Endothelial cell of umbilical vein (primary cell): ENCODE results near the gene HUNK. TPM values are rescaled to one million over a fixed set of nuclear protein-coding genes. Genes with fewer than 3 reads are reported as not detected.

Experiments
- BruUV-seq: library from RNA; stranded (reverse); fragments of 400-500 nt; replicated peaks from 2 replicates; lab custom pipeline; 2021; lab: Mats Ljungman, UMichigan
- CTCF ChIA-PET: fragments of 300-600, 350-600 bp; sonication (Branson Sonifier 250); formaldehyde crosslinking; loops from one replicate; lab custom pipeline; 2021; ENCODE audit warnings: antibody characterized with exemption, inconsistent platforms; lab: Charles Lee
- POLR2A ChIA-PET: fragments of 300-600, 350-600 bp; sonication (Branson Sonifier 250); formaldehyde crosslinking; loops from one replicate; lab custom pipeline; 2021; ENCODE audit warnings: antibody characterized with exemption, inconsistent platforms; lab: Charles Lee
- DNase-seq: peaks from one replicate; pipeline ENCODE4 v3.0.0-alpha.2; 2011; ENCODE audit warnings: low read depth, low spot score
- FAIRE-seq: peaks from 2 replicates; lab custom pipeline; 2011; peaks lifted over from hg19 to GRCh38; lab: Jason Lieb, UNC
- H2AFZ ChIP-seq: 2 replicates; pipeline ENCODE4 v1.6.0; 2012; ENCODE audit warnings: low read depth, low read length, control low read depth, inconsistent platforms
- H3K27ac ChIP-seq: 2 replicates; pipeline ENCODE4 v1.5.1; 2011; ENCODE audit warnings: low read depth, mild to moderate bottlenecking, control low read depth, low read length, moderate library complexity; ENCODE audit not compliant: insufficient read depth
- H3K27me3 ChIP-seq, 2 experiments: 2 replicates each; pipeline versions ENCODE4 v1.6.0 to v1.6.1; 2011; ENCODE audit warnings: low read length in 2 of 2, mixed read lengths in 1 of 2; ENCODE audit not compliant: control insufficient read depth in 2 of 2, insufficient read depth in 2 of 2
- H3K36me3 ChIP-seq, 2 experiments: 2 replicates in 1 of 2; 3 replicates in 1 of 2; pipeline ENCODE4 v1.5.1; 2011; ENCODE audit warnings: low read length in 2 of 2, mild to moderate bottlenecking in 1 of 2, moderate library complexity in 1 of 2; ENCODE audit not compliant: control insufficient read depth in 2 of 2, insufficient read depth in 2 of 2; ENCODE audit errors: extremely low read depth in 1 of 2
- H3K4me1 ChIP-seq: 3 replicates; pipeline ENCODE4 v1.5.1; 2011; ENCODE audit warnings: mild to moderate bottlenecking, low read length; ENCODE audit not compliant: control insufficient read depth, insufficient read depth; ENCODE audit errors: extremely low read depth
- H3K4me2 ChIP-seq: 2 replicates; pipeline ENCODE4 v1.6.1; 2011; ENCODE audit warnings: low read length, control low read depth, mixed read lengths; ENCODE audit not compliant: insufficient read depth
- H3K4me3 ChIP-seq, 3 experiments: fragments of 200-600 bp in 1 of 3; sonication (generic), shearing (Covaris generic) in 1 of 3; replicated peaks in 1 of 3; 2 replicates each; pipeline ENCODE4 v1.5.1; 2011 to 2016; ENCODE audit warnings: control low read depth in 3 of 3, low read length in 3 of 3, mild to moderate bottlenecking in 2 of 3, inconsistent platforms in 1 of 3, low read depth in 1 of 3, moderate library complexity in 1 of 3; ENCODE audit not compliant: insufficient read depth in 1 of 3
- H3K79me2 ChIP-seq: 2 replicates; pipeline ENCODE4 v1.6.0; 2012; ENCODE audit warnings: low read length, inconsistent platforms; ENCODE audit not compliant: control insufficient read depth, insufficient read depth
- H3K9ac ChIP-seq: replicated peaks from 2 replicates; pipeline ENCODE3; 2011; ENCODE audit warnings: low read length, control low read depth; ENCODE audit not compliant: insufficient read depth; ENCODE audit errors: extremely low read depth
- H3K9me1 ChIP-seq: replicated peaks from 3 replicates; pipeline ENCODE4 v1.6.0; 2011; ENCODE audit warnings: mild to moderate bottlenecking, low read length; ENCODE audit not compliant: control insufficient read depth, insufficient read depth; ENCODE audit errors: extremely low read depth
- H3K9me3 ChIP-seq: replicated peaks from 2 replicates; pipeline ENCODE4 v1.5.1; 2012; ENCODE audit warnings: low read length, inconsistent platforms; ENCODE audit not compliant: control insufficient read depth, insufficient read depth
- H4K20me1 ChIP-seq: replicated peaks from 2 replicates; pipeline ENCODE3; 2011; ENCODE audit warnings: mild to moderate bottlenecking, low read length; ENCODE audit not compliant: control insufficient read depth, insufficient read depth; ENCODE audit errors: extremely low read depth
- CTCF ChIP-seq, 2 donors: IDR thresholded peaks; 1 replicate in 1 of 2; 2 replicates in 1 of 2; pipeline ENCODE4 v1.5.1; 2011; ENCODE audit warnings: low read length in 2 of 2, mild to moderate bottlenecking in 2 of 2, moderate library complexity in 2 of 2, control low read depth in 1 of 2, inconsistent platforms in 1 of 2, low read depth in 1 of 2; ENCODE audit not compliant: insufficient read depth in 1 of 2; ENCODE audit errors: extremely low read depth in 1 of 2
- EZH2 ChIP-seq: IDR thresholded peaks from 2 replicates; pipeline ENCODE4 v1.6.1; 2012; ENCODE audit warnings: borderline replicate concordance, low read depth, mild to moderate bottlenecking, moderate library complexity, low read length, inconsistent platforms; ENCODE audit not compliant: severe bottlenecking
- FOS ChIP-seq: IDR thresholded peaks from 2 replicates; pipeline ENCODE4 v1.6.1; 2011; ENCODE audit warnings: mild to moderate bottlenecking, low read length, moderate library complexity, borderline replicate concordance; ENCODE audit not compliant: insufficient read depth
- GATA2 ChIP-seq: IDR thresholded peaks from 2 replicates; pipeline ENCODE4 v1.7.0; 2011; ENCODE audit warnings: low read depth, mild to moderate bottlenecking, moderate library complexity, mixed read lengths, low read length; ENCODE audit not compliant: insufficient read length, insufficient read depth
- JUN ChIP-seq: IDR thresholded peaks from 2 replicates; pipeline ENCODE4 v1.6.1; 2011; ENCODE audit warnings: borderline replicate concordance, low read depth; ENCODE audit not compliant: insufficient read length, insufficient read depth
- MAX ChIP-seq: IDR thresholded peaks from 2 replicates; pipeline ENCODE4 v1.6.1; 2011; ENCODE audit not compliant: insufficient read depth, insufficient read length
- MYC ChIP-seq: IDR thresholded peaks from one replicate; pipeline ENCODE4 v1.6.1; 2011; ENCODE audit warnings: mild to moderate bottlenecking, low read depth, low read length
- POLR2A ChIP-seq: IDR thresholded peaks from 2 replicates; pipeline ENCODE4 v1.6.1; 2012; ENCODE audit warnings: low read depth, mild to moderate bottlenecking, control low read depth, low read length
- POLR2AphosphoS5 ChIP-seq: IDR thresholded peaks from 2 replicates; pipeline ENCODE4 v1.6.1; 2012; ENCODE audit warnings: low read depth, mild to moderate bottlenecking, control low read depth, low read length, moderate library complexity; ENCODE audit not compliant: insufficient read depth
- dilution Hi-C: fragments of 300-500 bp; cut with MboI; formaldehyde crosslinking; loops from one replicate; pipeline ENCODE4 v1.15.0; 2019; ENCODE audit warnings: low sequenced_read_pairs; ENCODE audit not compliant: extremely low pct_ligation_motif_present
- intact Hi-C: fragments of 100-400 bp; cut with micrococcal nuclease; formaldehyde crosslinking; loops from one replicate; pipeline ENCODE4 v1.10.0; 2022
- polyA plus RNA-seq, 4 experiments: library from polyadenylated mRNA; depleted of rRNA in 3 of 4; stranded (reverse) in 3 of 4; unstranded in 1 of 4; fragments of >200 nt; gene quantifications; 2 replicates each; pipeline versions ENCODE4 v1.2.1 to v1.2.3, GENCODE V29; 2011 to 2012; ENCODE audit warnings: missing spikeins in 1 of 4
- total RNA-seq: library from RNA; stranded (reverse); gene quantifications from 2 replicates; pipeline ENCODE4 v1.2.3, GENCODE V29; 2021

Gene HUNK
- total and polyA plus RNA-seq, 2 donors (not counting 3 experiments of a cell fraction or from before 2014, with no cell fraction given): not detected

GRCh38 chr21:31987696-31988095, 114.9 kb downstream of the HUNK start:
- Histone ChIP-seq H3K9me1 (no peaks in the 10 kb centered on the region), H3K9ac (no peak overlapping the region), H3K79me2 (no peaks in the 10 kb centered on the region), H4K20me1 (no peaks in the 10 kb centered on the region), H3K9me3 (no peaks in the 10 kb centered on the region), H3K4me3 (no peak overlapping the region), H3K36me3 (no peaks in the 10 kb centered on the region), H3K27me3 (no peaks in the 10 kb centered on the region), H3K4me2 (no peak overlapping the region), H3K27ac (no peak overlapping the region), H2AFZ (no peak overlapping the region), H3K4me1 (no peaks in the 10 kb centered on the region)
- FAIRE-seq (no peak), DNase-seq (no peak)
- TF ChIP-seq CTCF (IDR thresholded peaks at IDR 0.05; ENCODE audit: extremely low read depth in 1 of 2, insufficient read depth in 1 of 2, low read depth in 1 of 2, low read length in 2 of 2): no peak
- TF ChIP-seq JUN: no peak
- no peak for TF ChIP-seq FOS
- TF ChIP-seq POLR2AphosphoS5: no peak
- TF ChIP-seq EZH2: no peak
- no peak for TF ChIP-seq MAX
- TF ChIP-seq GATA2: no peak
- TF ChIP-seq MYC: no peak
- TF ChIP-seq POLR2A: no peak
- POLR2A ChIA-PET: no interaction called here
- CTCF ChIA-PET: no interaction called here
- no TSS peak for BruUV-seq
- dilution Hi-C loops (no loop called here), intact Hi-C loops (loop anchor here (10.0 kb wide), 1 partner anchor 267 kb away; no protein-coding TSS in a partner anchor)
